Measurements from ENCODE around the gene MYT1.

DNA sequence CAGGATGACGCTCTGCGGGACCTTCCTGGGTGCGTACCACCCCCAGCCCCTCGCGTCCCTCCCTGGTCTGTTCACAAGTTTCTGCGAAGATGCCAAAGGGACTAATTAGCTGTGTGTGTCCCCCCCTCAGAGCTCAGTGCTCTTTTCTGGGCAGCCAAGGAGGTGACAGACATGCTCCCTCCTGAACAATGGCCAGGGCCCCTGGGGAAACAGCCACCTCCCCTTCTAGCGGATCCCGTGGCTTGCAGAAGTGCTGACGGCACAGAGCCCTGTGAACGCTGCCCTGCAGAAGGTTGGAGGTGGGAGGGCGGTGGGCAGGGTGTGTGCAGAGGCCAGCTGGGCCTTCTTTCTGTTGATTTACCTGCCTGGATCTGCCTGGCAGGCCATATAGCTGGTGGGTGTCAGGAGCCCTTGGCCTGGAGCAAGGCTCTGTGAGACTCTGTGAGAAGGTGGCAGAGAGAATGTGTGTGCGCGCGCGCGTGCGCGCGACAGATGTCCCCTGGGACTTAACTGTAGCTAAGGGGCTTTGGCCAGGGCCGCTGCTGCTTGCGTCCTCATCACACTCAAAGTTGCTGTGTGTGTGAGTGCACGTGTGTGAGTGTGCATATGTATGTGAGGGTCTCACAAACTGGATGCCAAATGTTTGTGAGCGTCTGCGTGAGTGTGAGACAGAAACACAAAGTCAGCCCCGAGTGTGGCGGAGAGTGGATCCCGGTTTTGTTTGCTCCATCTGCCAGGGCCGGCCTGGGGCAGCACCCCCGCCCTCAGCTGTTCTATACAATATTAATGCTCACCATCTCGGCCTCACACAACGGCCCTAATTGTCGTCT, 3.5 kb upstream of the MYT1 start:
- TF ChIP-seq NCOA2 (IDR thresholded peaks at IDR 0.05; ENCODE audit: partially characterized antibody in 2 of 2) (no peak), U2AF1 (optimal IDR thresholded peaks at IDR 0.05; ENCODE audit: low read depth, low read length) (no peak), ZNF3 (CRISPR knock-in tag; IDR thresholded peaks at IDR 0.05) (no peak), MAFG (tag; conservative IDR thresholded peaks at IDR 0.05) (no peak)
- TF ChIP-seq, protein P1, sequence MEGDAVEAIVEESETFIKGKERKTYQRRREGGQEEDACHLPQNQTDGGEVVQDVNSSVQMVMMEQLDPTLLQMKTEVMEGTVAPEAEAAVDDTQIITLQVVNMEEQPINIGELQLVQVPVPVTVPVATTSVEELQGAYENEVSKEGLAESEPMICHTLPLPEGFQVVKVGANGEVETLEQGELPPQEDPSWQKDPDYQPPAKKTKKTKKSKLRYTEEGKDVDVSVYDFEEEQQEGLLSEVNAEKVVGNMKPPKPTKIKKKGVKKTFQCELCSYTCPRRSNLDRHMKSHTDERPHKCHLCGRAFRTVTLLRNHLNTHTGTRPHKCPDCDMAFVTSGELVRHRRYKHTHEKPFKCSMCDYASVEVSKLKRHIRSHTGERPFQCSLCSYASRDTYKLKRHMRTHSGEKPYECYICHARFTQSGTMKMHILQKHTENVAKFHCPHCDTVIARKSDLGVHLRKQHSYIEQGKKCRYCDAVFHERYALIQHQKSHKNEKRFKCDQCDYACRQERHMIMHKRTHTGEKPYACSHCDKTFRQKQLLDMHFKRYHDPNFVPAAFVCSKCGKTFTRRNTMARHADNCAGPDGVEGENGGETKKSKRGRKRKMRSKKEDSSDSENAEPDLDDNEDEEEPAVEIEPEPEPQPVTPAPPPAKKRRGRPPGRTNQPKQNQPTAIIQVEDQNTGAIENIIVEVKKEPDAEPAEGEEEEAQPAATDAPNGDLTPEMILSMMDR (IDR thresholded peaks at IDR 0.05 in 2 of 3, conservative IDR thresholded peaks at IDR 0.05 in 1 of 3; ENCODE audit: insufficient read depth in 2 of 3, low read depth in 1 of 3, low read length in 3 of 3): no peak
- TF ChIP-seq, protein P2, sequence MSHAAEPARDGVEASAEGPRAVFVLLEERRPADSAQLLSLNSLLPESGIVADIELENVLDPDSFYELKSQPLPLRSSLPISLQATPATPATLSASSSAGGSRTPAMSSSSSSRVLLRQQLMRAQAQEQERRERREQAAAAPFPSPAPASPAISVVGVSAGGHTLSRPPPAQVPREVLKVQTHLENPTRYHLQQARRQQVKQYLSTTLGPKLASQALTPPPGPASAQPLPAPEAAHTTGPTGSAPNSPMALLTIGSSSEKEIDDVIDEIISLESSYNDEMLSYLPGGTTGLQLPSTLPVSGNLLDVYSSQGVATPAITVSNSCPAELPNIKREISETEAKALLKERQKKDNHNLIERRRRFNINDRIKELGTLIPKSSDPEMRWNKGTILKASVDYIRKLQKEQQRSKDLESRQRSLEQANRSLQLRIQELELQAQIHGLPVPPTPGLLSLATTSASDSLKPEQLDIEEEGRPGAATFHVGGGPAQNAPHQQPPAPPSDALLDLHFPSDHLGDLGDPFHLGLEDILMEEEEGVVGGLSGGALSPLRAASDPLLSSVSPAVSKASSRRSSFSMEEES (CRISPR knock-in tag; IDR thresholded peaks at IDR 0.05): no peak
